Right lobe of liver (tissue), 4 donors: Measurements from ENCODE around the gene CACNA2D4.

ENCODE experiments used
- CTCF ChIP-seq, 4 donors: fragments of 200-600 bp in 3 of 4; fragments of 450-650 bp in 1 of 4; IDR thresholded peaks; one replicate each; pipeline versions ENCODE4 v1.5.1 to v1.8.0; 2016 to 2022; ENCODE audit warnings: antibody characterized with exemption in 4 of 4, mild to moderate bottlenecking in 2 of 4
- POLR2A ChIP-seq: fragments of 450-650 bp; IDR thresholded peaks from one replicate; pipeline ENCODE4 v1.6.1; 2017; ENCODE audit warnings: antibody characterized with exemption, mild to moderate bottlenecking
- donor health status: DM: no; HTN: no; CAD: no.
- donor health status: DM: no; HTN: no; CAD: no.
- donor health status: DM: no; HTN: yes; CAD: no.

GRCh38 chr12:1781772-1782171, 136.7 kb downstream of the CACNA2D4 start:
- TF ChIP-seq CTCF (IDR thresholded peaks at IDR 0.05) (no peak), POLR2A (no peak)
